Mucosa of rectum (tissue), 2 donors: Measurements from ENCODE around the gene STK32B.

Experiments
- H3K27ac ChIP-seq, 2 donors: one replicate each; pipeline ENCODE4 v1.7.0; 2013; ENCODE audit warnings: inconsistent platforms in 2 of 2, low read depth in 2 of 2, low read length in 2 of 2
- H3K27me3 ChIP-seq, 2 donors: one replicate each; pipeline ENCODE4 v1.7.0; 2013; ENCODE audit warnings: low read length in 2 of 2; ENCODE audit not compliant: control insufficient read depth in 2 of 2, insufficient read depth in 2 of 2
- H3K36me3 ChIP-seq, 2 donors: one replicate each; pipeline ENCODE4 v1.7.0; 2013; ENCODE audit warnings: low read length in 2 of 2; ENCODE audit not compliant: control insufficient read depth in 2 of 2, insufficient read depth in 2 of 2
- H3K4me1 ChIP-seq, 2 donors: one replicate each; pipeline ENCODE4 v1.7.0; 2013; ENCODE audit warnings: low read length in 2 of 2, mild to moderate bottlenecking in 1 of 2; ENCODE audit not compliant: control insufficient read depth in 2 of 2, insufficient read depth in 2 of 2
- H3K4me3 ChIP-seq, 2 donors: one replicate each; pipeline ENCODE4 v1.7.0; 2013; ENCODE audit warnings: low read length in 2 of 2
- H3K9ac ChIP-seq, 2 donors: one replicate each; pipeline ENCODE4 v1.7.0; 2013; ENCODE audit warnings: low read length in 2 of 2, low read depth in 1 of 2, mild to moderate bottlenecking in 1 of 2
- H3K9me3 ChIP-seq, 2 donors: one replicate each; pipeline ENCODE4 v1.7.0; 2013; ENCODE audit warnings: low read length in 2 of 2; ENCODE audit not compliant: control insufficient read depth in 2 of 2
- donor health status: healthy.
- donor health status: Normal muscosa, but diverticular disease.

STK32B gene

GRCh38 chr4:5409972-5410618 is 358.8 kb downstream of the STK32B start:
- no peak overlapping the region for H3K9ac ChIP-seq
- H3K36me3 ChIP-seq = no peaks in the 10 kb centered on the region
- H3K4me3 ChIP-seq = no peak overlapping the region

GRCh38 chr4:5412296-5412695 is 361.0 kb downstream of the STK32B start:
- Histone ChIP-seq H3K9me3 (no peaks in the 10 kb centered on the region), H3K27ac (no peak overlapping the region), H3K4me1 (no peaks in the 10 kb centered on the region), H3K9ac (no peak overlapping the region), H3K27me3 (no peaks in the 10 kb centered on the region), H3K4me3 (no peak overlapping the region), H3K36me3 (no peaks in the 10 kb centered on the region)

More at GRCh38 chr4:5409972-5410618, 358.8 kb downstream of the STK32B start:
- H3K9me3 ChIP-seq = no peaks in the 10 kb centered on the region
- no peaks in the 10 kb centered on the region for H3K4me1 ChIP-seq
- H3K27ac ChIP-seq = no peak overlapping the region
- H3K27me3 ChIP-seq = no peaks in the 10 kb centered on the region

DNA sequence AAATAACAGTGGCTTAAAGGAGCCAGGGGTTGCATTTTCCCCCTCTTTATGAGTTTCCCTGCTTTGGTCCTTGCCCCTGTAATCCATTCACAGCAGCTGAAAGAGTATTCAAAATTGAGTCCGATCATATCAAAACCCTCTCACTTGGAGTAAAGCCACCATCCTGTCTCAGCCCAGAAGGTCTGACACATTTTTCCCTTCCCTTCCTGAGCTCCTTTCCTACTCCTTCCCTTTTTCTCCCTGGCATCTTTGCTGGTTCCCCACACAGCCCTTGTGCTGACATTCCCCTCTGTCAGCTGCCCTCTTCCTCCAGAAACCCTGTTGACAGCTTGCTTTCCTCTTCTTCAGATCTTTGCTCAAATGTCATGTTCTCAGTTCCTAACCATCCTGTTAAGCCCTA is 361.5 kb downstream of the STK32B start:
- no peaks in the 10 kb centered on the region for H3K36me3 ChIP-seq
- no peak overlapping the region for H3K9ac ChIP-seq
- no peak overlapping the region for H3K27ac ChIP-seq
- no peaks in the 10 kb centered on the region for H3K4me1 ChIP-seq
- H3K27me3 ChIP-seq = no peaks in the 10 kb centered on the region
- H3K9me3 ChIP-seq = no peaks in the 10 kb centered on the region
- no peak overlapping the region for H3K4me3 ChIP-seq

- Histone ChIP-seq H3K36me3 (no peaks in the 10 kb centered on the region), H3K27me3 (no peaks in the 10 kb centered on the region), H3K9ac (no peak overlapping the region), H3K9me3 (no peaks in the 10 kb centered on the region), H3K27ac (no peak overlapping the region), H3K4me1 (no peaks in the 10 kb centered on the region), H3K4me3 (no peak overlapping the region)
These were observed 365.4 kb downstream of the STK32B start for GRCh38 chr4:5416637-5417036.

GRCh38 chr4:5420266-5420665 is 369.0 kb downstream of the STK32B start:
- no peak overlapping the region for H3K9ac ChIP-seq

GRCh38 chr4:5421416-5421815 is 370.1 kb downstream of the STK32B start:
- Histone ChIP-seq H3K27me3 (no peaks in the 10 kb centered on the region), H3K9ac (no peak overlapping the region), H3K36me3 (no peaks in the 10 kb centered on the region), H3K27ac (no peak overlapping the region), H3K4me3 (no peak overlapping the region), H3K9me3 (no peaks in the 10 kb centered on the region), H3K4me1 (no peaks in the 10 kb centered on the region)

More at GRCh38 chr4:5420266-5420665, 369.0 kb downstream of the STK32B start:
- Histone ChIP-seq H3K9me3 (no peaks in the 10 kb centered on the region), H3K4me3 (no peak overlapping the region), H3K36me3 (no peaks in the 10 kb centered on the region), H3K27ac (no peak overlapping the region), H3K27me3 (no peaks in the 10 kb centered on the region), H3K4me1 (no peaks in the 10 kb centered on the region)

GRCh38 chr4:5422195-5422594 is 370.9 kb downstream of the STK32B start:
- H3K4me1 ChIP-seq = no peaks in the 10 kb centered on the region
- H3K9ac ChIP-seq = no peak overlapping the region
- H3K4me3 ChIP-seq = no peak overlapping the region
- no peaks in the 10 kb centered on the region for H3K27me3 ChIP-seq
- H3K27ac ChIP-seq = no peak overlapping the region
- no peaks in the 10 kb centered on the region for H3K36me3 ChIP-seq
- no peaks in the 10 kb centered on the region for H3K9me3 ChIP-seq

DNA sequence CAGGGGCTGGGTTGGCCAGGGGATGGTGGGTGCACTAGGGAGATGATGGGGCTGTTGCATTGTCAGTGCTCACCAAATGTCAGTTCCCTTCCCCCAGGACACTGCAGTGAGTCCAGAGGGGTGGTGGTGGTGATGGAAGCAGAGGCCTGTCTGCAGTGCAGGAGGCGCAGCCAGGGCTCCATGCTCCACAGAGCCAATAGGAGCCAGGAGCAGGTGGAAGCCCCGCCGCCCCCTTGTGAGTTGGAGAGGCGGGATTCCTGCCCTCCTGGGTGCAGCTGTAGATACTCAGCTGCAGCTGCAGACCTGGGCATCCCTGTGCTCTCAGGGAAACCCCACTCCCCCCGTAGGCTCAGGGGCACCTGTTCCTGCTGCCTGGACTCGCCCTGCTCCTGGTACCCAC is 372.4 kb downstream of the STK32B start:
- Histone ChIP-seq H3K9me3 (no peaks in the 10 kb centered on the region), H3K27me3 (no peaks in the 10 kb centered on the region), H3K9ac (no peak overlapping the region), H3K4me3 (no peak overlapping the region), H3K36me3 (no peaks in the 10 kb centered on the region), H3K4me1 (no peaks in the 10 kb centered on the region), H3K27ac (no peak overlapping the region)

DNA sequence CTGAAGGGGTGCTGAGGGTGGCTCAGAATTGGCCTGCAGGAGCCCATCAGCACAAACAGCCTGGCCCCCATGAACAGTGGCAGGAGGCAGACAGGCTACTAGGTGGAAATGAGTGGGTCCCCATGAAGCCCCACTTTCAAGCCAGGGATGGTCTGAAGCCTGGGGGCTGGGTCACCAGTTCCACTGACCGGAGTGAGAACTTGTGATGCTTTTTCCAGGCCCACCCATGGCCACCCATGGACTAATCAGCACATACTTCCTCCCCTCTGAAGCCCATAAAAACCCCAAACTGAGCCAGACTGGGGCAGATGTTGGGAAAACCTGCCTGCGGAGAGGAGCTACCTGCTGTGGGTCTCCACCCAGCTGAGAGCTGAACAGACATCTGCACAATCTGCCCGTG is 372.9 kb downstream of the STK32B start:
- H3K27me3 ChIP-seq = no peaks in the 10 kb centered on the region
- H3K4me1 ChIP-seq = no peaks in the 10 kb centered on the region
- H3K36me3 ChIP-seq = no peaks in the 10 kb centered on the region
- no peaks in the 10 kb centered on the region for H3K9me3 ChIP-seq
- no peak overlapping the region for H3K27ac ChIP-seq
- H3K4me3 ChIP-seq = no peak overlapping the region
- H3K9ac ChIP-seq = no peak overlapping the region

- Histone ChIP-seq H3K9ac (no peak overlapping the region), H3K4me1 (no peaks in the 10 kb centered on the region), H3K36me3 (no peaks in the 10 kb centered on the region), H3K9me3 (no peaks in the 10 kb centered on the region), H3K4me3 (no peak overlapping the region), H3K27me3 (no peaks in the 10 kb centered on the region), H3K27ac (no peak overlapping the region)
These were observed 373.6 kb downstream of the STK32B start for GRCh38 chr4:5424901-5425300.

DNA sequence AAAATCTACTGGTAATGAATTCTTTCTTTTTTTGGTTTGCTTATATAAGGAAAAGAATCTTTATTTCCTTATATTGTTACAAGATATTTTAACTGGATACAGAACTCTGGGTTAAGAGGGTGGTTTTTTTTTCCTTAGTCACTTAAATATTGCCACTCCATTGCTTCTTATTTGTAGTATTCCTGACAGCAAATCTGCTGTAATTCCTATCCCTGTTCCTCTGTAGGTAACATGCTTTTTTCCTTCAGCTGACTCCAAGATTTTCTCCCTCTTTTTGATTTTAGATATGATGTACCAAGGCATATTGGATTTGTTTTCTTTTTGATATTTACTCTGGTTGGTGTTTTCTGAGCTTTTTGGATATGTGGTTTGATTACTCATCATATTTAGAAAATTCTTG is 378.5 kb downstream of the STK32B start:
- Histone ChIP-seq H3K27me3 (no peaks in the 10 kb centered on the region), H3K36me3 (no peaks in the 10 kb centered on the region), H3K9ac (no peak overlapping the region), H3K4me1 (no peaks in the 10 kb centered on the region), H3K27ac (no peak overlapping the region), H3K9me3 (no peaks in the 10 kb centered on the region), H3K4me3 (no peak overlapping the region)
